Activated T-cell treated with anti-CD3 and anti-CD28 coated beads, Interleukin-2, amount 50 U/mL, for 24 hours (primary cell): ENCODE data around the gene OTP.
A peak's percentile ranks its signal among the peaks of the same experiment; 100 is the strongest.

Experiments used
- DNase-seq: peaks from one replicate; pipeline ENCODE4 v3.0.0-alpha.2; 2020
- H3K27ac Mint-ChIP-seq: 2 replicates; pipeline ENCODE4 v1.8.0; 2020; ENCODE audit warnings: mild to moderate bottlenecking, mixed read lengths
- H3K27me3 Mint-ChIP-seq: 2 replicates; pipeline ENCODE4 v1.8.0; 2020; ENCODE audit warnings: mixed read lengths
- H3K36me3 Mint-ChIP-seq: 2 replicates; pipeline ENCODE4 v1.8.0; 2020; ENCODE audit warnings: low read depth, mixed read lengths
- H3K4me1 Mint-ChIP-seq: 2 replicates; pipeline ENCODE4 v1.8.0; 2020; ENCODE audit warnings: low read depth, mixed read lengths
- H3K4me3 Mint-ChIP-seq: 2 replicates; pipeline ENCODE4 v1.8.0; 2020; ENCODE audit warnings: mild to moderate bottlenecking, moderate library complexity, mixed read lengths
- H3K9me3 Mint-ChIP-seq: 2 replicates; pipeline ENCODE4 v1.8.0; 2020; ENCODE audit warnings: mixed read lengths

OTP gene

DNA sequence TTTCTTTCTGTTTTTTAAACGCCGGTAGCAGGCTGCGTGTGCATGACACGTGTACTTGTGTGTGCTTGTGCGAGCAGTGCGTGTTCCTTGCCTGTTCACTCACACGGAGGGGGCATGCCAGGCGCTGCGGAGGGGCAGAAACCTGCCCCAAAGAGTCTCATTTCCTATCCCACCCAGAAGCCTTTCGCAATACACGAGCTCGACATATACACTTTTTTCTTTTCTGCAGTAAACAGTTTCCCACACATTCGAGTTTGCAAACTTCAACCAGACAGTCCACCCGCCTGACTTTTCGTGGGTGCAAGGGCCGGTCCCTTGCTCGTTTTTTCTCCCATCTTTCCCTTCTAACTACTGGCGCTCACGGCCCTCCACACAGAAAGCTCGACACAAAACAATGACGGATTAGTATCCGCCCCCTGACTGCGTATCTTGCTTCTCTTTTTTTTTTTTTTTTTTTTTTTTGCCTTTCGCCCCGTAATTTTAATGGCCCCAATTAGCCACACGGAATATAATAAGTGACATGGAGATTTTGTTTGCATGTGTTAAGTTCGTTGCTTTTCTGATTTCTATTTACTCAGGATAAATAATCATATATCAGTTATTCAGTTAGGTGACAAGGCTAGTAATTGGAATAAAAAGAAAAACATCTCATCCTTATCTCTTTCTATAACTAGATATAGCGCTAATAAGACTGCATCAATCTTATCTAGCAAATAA, 5.3 kb upstream of the OTP start:
- H3K27me3 Mint-ChIP-seq = peaks cover 96% of the 10 kb centered on the region
- H3K27ac Mint-ChIP-seq = no peak overlapping the region
- H3K36me3 Mint-ChIP-seq = no peaks in the 10 kb centered on the region
- H3K9me3 Mint-ChIP-seq = no peaks in the 10 kb centered on the region
- peak overlapping the region; percentile 46 for H3K4me3 Mint-ChIP-seq
- H3K4me1 Mint-ChIP-seq = peaks cover 25% of the 10 kb centered on the region
- DNase-seq = no peak

DNA sequence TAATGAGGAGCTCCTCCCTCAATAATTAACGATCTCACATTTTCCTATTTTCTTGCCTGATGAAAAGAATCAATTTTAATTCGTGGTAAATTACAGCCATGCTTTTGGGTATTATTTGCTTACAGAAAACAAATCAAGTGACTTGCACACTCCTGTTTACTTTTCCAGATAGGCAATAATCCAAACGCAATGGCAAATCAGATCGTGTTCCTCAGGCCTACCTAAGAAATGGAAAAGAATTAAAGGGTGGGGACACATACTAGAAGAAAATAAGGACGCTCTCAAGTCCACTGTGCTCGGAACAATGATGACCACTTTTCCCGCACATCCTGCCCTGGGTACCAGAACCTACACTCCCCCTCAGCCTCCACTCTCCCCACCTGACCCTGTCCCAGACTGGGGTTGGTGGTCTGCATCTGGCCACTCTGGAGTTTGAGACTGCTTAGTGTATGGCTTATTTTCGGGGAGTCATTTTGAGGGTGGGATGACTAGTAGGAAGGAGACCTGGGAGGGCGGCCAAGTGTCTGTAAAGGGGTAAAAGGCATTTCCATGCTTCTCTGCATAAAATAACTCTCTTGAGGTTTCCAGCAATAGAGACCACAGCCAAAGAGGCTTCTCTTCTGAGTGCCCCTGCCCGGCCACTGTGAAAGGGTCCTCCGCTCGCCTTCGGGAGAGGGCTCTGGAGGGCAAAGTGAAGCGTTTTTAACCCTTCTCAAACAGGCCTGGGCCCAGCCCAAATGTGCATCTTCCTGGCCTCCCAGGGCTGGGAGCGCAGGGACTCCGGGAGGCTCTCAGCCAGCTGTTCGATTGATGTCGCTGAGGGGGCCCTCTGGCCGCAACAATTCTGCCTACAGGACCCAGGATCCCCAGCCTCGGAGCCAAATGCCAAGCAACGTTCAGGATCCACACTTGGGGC, 4.5 kb upstream of the OTP start:
- Mint-ChIP-seq H3K27me3 (peaks cover 90% of the 10 kb centered on the region), H3K27ac (no peak overlapping the region), H3K4me1 (peaks cover 25% of the 10 kb centered on the region), H3K9me3 (no peaks in the 10 kb centered on the region), H3K36me3 (no peaks in the 10 kb centered on the region), H3K4me3 (peak overlapping the region; percentile 46)
- DNase-seq = no peak

DNA sequence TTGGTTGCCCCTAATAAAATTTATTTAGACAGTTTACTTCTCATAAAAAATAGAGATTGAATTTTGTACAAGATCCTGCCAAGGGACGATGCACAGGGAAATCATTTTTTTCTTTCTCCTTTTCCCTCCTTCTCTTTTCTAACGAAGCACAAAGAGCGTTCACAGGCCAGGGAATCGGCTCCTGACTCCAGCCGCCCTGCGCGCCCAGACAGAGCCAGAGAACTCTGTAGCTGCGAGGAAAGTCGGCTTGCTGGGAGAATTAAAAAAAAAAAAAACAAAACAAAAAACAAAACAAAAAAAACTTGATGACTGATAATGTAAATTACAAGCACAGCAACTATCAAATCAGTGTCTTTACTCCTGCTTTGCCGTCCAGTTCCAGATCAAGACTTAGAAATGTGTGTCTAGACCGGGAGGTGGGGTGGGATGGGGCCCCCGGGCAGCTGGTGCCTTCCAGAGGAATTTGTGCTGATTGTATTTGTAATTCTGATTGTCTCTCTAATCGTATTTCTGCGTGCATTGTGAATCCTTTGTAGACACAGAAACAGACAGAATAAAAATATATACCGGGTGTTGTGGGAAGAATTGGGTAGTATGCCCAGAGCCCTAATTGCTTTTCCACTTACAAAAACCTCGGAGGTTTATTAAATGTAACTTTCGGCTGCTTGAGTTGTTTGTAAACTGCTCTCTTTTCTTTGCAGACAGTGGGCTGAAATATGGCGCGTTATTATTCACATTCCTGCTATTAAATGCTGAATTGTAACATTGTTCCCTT, 3.6 kb upstream of the OTP start:
- H3K27me3 Mint-ChIP-seq = peaks cover 91% of the 10 kb centered on the region
- H3K27ac Mint-ChIP-seq = no peak overlapping the region
- H3K4me3 Mint-ChIP-seq = no peak overlapping the region
- H3K4me1 Mint-ChIP-seq = peaks cover 34% of the 10 kb centered on the region
- H3K36me3 Mint-ChIP-seq = no peaks in the 10 kb centered on the region
- no peak for DNase-seq
- H3K9me3 Mint-ChIP-seq = no peaks in the 10 kb centered on the region

DNA sequence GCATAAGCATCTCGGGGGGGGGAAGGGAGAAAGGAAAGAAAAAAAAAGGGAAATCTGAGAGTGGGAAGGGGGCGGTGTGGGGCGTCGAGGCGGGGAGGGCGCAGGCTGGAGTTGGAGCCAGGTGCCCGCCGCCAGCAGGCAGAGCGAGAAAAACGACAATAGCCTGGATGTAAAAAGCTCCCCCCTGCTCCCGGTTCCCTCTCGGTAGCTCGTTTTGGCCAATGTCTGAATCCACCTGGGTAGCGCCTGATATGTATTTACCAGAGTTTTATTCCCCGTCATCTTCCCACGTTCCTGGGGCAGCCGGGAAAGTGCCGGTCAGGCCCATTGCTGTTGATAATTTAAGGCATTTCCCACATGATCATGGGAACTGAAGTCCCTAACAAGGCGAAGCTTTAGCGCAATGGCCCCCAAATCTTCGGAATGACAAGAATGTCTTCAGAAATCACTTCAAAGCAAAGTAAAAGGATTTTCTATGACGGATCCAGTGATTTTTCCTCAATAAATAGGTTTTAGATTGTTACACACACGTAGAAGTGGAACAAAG, 3.0 kb upstream of the OTP start:
- Mint-ChIP-seq H3K4me1 (peaks cover 36% of the 10 kb centered on the region), H3K27ac (no peak overlapping the region), H3K9me3 (no peaks in the 10 kb centered on the region), H3K36me3 (no peaks in the 10 kb centered on the region), H3K4me3 (no peak overlapping the region), H3K27me3 (peaks cover 91% of the 10 kb centered on the region)
- no peak for DNase-seq

DNA sequence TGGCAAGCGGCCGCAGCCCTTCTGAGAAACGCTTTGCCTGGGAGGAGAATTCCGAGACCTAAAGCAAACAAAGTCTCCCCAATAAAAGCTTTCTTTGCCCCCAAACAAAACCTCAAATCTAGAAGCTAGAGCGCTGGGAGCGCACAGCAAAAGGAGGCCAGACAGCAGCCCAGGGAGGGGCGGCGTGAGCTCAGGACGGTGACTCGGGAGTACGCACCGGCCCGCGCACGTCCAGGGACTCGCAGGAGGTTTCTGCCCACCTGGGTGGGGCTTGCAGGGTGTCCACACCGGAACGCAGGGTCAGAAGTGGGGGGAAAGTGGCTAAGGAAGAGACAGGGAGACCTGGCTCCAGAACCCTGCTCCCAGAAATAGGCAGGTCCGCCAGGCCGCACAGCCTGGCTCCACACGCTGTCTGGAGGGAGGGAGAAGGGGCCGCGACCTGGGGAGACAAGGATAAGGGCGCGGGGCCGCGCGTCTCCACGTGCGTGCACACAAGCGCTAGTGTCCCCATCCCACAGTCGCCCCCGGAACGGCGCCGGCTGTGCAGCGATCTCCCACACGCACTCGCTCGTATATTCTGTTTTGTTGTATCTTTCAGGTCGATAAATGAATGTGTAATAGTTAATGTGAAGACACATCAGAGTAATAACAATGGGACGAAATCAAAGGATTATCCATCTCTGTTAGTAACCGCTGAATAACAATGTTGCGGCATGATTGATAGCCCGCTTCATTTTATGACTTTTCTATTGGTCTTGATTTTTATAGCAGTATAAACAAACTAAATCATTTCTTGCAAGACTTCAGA, 2.3 kb upstream of the OTP start:
- DNase-seq = no peak
- Mint-ChIP-seq H3K4me1 (peaks cover 37% of the 10 kb centered on the region), H3K36me3 (no peaks in the 10 kb centered on the region), H3K4me3 (no peak overlapping the region), H3K9me3 (peaks cover 3% of the 10 kb centered on the region), H3K27me3 (peaks cover 91% of the 10 kb centered on the region), H3K27ac (peak overlapping the region; percentile 34)

DNA sequence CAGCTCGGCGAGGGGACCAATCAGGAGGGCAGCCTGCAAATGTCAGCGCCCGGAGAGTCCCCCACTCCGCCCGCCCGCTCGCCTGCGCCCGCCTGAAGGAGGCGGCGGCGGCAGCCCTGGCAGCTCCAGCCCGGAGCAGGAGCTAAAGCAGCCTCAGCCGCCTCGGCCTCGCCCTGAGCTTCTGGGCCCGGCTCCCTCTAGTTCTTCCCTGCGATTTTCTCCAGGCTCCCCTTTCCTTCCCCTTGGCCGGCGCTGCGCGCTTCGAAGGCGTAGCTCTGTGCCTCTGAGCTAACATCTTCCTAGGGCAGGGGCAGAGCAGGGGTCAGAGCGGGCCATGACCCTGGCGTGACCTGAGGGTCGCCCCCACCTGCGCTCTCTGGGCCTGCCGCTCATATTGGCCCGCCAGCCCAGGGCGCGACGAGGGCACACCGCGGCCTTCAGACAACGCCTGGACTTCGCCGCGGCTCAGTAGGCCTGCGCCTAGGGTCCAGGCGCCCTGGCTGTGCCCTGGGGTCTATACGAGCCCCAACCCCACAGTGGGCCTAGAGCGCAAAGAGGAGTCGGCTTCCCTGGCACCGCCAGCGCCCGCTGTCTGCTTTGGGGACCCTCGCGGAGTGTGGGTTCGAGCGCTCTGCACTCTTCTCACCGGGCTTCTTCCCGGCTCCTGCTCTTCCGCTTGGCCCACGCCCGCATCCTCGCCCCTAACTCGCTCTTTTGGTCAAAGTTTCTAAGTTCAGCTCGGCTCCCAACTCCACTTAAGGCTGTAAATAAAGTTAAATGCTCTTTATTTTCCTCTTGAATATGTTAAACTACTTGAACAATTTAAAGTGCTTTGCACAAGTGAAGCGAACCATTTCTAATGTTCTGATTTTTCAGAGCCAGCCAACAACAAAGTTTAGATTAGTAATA, 504 bp upstream of the OTP start:
- Mint-ChIP-seq H3K36me3 (no peaks in the 10 kb centered on the region), H3K27me3 (peaks cover 85% of the 10 kb centered on the region), H3K4me3 (no peak overlapping the region), H3K27ac (peak overlapping the region; percentile 16), H3K9me3 (peaks cover 3% of the 10 kb centered on the region), H3K4me1 (peaks cover 27% of the 10 kb centered on the region)
- peak; percentile 38 for DNase-seq

DNA sequence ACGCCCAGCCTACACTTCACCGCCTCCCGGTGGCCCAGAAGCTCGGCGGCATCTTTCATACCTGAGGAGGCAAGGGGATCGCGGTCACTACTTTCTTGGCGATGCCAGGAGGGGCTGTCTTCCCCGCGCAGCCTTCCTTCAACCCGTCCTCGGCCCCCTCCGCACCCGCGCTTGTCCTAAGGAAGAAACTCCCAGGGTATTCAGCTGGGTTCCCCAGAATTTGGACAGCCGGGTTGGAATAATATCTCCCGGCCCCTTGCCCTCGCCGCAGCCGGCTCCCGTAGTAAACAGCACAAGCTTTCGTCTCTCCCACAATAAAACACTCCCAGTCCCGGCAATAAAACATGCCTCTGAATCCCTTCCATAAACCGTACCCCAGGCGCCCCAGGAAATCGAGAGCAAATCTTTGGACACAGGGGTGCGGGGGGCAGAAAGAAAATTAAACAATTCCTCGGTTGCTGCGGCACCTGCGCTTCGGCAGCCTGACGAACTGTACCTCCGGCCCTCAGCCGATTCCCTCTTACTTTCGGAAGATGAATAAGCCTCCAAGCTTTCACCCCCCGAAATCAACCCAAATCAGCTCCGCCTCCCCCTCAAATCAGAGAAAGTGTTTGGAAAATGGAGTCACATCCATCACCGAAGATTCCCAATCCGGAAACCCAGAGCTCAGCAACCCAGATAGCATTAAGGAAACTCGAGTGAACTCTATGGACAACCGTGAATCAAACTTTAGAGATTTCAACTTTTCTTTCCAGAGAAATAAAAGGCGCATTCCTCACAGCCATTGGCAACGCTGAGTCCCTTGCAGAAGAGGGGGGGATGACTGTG, 1.1 kb downstream of the OTP start:
- DNase-seq = no peak
- Mint-ChIP-seq H3K27me3 (peaks cover 85% of the 10 kb centered on the region), H3K4me3 (peak overlapping the region; percentile 53), H3K27ac (peak overlapping the region; percentile 74), H3K4me1 (peaks cover 20% of the 10 kb centered on the region), H3K9me3 (peaks cover 10% of the 10 kb centered on the region), H3K36me3 (no peaks in the 10 kb centered on the region)

DNA sequence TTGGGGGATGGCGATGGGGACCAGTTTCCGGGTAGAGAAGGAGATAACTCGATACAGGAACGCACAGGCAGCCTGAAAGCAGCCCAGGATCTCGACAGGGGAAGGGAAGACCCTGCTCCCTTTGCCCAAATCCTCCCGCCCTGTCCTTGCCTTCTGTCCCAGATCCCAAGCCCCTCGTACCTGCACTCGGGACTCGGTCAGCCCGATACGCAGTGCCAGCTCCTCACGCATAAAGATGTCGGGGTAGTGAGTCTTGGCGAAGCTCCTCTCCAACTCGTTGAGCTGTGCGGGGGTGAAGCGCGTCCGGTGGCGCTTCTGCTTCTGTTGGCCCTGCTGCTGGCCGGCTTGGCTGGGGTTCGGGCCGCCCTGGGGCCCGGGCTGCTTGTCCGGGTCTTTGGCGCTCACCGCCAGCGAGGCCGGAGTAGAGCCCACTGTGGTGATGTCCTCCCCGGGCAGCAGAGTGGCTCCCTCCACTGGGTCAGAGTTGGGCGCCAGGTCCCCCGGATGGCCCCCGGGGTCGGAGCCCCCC, 1.8 kb downstream of the OTP start:
- Mint-ChIP-seq H3K36me3 (no peaks in the 10 kb centered on the region), H3K9me3 (peaks cover 10% of the 10 kb centered on the region), H3K4me1 (peaks cover 20% of the 10 kb centered on the region), H3K27ac (peak overlapping the region; percentile 64), H3K27me3 (peaks cover 85% of the 10 kb centered on the region), H3K4me3 (no peak overlapping the region)
- no peak for DNase-seq

DNA sequence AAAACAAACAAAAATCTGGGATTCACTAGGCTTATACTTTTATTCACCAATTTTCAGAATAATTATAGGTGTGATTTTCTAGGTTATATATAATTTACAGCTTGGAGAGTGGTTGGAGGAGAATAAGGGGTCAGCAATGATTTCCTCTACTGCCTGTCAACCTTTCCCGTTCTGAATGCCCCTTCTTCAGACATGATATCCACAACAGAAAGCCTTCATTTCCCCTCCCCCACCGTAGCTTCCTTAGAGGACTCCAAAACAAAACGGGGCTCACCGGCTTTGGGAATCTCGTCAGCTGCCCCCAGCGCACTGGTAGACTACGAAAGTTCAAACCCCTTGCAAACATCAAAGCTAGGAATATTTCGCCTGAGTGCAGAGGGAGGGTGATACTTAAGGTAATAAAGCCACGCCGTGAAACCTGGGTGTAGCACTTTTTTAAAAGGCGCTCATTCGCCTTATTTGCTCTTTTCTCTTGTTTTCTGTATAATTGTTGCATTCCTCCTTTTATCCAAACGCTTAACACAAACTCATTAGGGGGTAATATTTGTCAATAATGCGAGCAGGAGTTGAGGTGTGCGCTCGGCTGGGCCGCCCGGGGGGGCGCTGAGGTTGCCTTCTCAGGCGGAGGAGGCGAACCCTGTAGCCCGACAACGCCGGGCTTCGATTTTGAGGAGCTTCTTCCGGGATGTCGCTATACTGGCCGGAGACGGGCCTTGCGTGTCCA, 2.4 kb downstream of the OTP start:
- Mint-ChIP-seq H3K27me3 (peaks cover 85% of the 10 kb centered on the region), H3K9me3 (peaks cover 10% of the 10 kb centered on the region), H3K4me3 (no peak overlapping the region), H3K36me3 (no peaks in the 10 kb centered on the region), H3K4me1 (peaks cover 22% of the 10 kb centered on the region), H3K27ac (peak overlapping the region; percentile 64)
- DNase-seq = no peak

DNA sequence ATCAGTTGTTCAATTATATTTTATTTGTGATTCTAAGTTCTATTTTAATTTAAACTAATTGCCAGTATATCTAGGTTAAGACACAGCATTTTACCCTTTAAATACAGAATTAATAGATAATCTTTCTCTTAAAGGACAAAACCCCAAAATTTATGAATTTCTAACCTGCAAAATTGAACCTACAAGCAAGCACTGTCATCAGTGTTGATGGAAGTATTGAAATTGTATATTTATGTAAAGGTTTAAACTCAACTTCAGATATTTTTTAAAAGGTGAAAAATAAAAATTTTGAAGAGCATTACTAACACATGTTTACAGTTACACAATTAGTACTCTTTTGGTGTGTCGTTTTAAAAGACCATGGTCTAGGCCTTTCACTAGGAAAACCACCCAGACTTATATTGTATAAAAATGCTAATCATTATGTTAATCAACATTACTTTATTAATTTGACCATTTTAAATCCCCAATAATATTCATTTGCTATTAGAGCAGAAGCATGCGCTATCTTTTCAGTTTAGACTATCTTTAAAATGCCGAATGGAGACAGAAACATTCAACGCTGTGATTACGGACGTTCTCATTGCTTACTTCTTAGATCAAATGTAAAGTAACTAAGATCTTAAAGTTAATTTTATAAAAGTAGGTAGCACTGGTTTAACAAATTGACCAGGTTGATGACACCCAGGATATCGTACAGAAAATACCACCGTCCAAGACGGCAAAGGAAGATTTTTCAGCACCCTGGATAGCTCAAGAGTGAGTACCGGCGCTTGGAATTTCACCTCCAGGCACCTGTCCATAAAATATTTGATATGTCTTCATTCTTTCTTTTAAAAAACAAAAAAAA, 3.2 kb downstream of the OTP start:
- H3K27me3 Mint-ChIP-seq = peaks cover 85% of the 10 kb centered on the region
- H3K4me1 Mint-ChIP-seq = peaks cover 23% of the 10 kb centered on the region
- H3K9me3 Mint-ChIP-seq = peaks cover 10% of the 10 kb centered on the region
- no peaks in the 10 kb centered on the region for H3K36me3 Mint-ChIP-seq
- no peak overlapping the region for H3K27ac Mint-ChIP-seq
- no peak overlapping the region for H3K4me3 Mint-ChIP-seq
- DNase-seq = no peak

DNA sequence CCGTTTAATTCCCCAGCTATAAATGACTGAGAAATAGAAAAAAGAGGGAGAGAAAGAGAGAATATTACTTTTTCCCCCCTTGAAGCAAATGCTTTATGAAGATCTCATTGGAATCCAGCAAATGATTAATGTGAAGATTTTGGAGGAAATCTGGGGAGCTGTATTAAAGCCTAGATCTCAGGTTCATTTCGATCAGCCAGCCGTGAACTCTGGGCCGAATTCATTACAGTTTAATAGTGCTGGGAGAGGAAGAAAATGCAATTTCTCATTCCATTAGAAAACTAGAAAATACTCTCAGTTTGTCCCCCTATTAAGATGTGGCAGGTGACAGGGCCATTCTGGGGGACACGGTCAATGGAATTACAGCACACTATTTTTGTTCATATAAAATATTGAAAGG, 4.8 kb downstream of the OTP start:
- H3K4me1 Mint-ChIP-seq = peaks cover 28% of the 10 kb centered on the region
- peaks cover 84% of the 10 kb centered on the region for H3K27me3 Mint-ChIP-seq
- no peak overlapping the region for H3K4me3 Mint-ChIP-seq
- DNase-seq = no peak
- no peaks in the 10 kb centered on the region for H3K36me3 Mint-ChIP-seq
- peaks cover 13% of the 10 kb centered on the region for H3K9me3 Mint-ChIP-seq
- no peak overlapping the region for H3K27ac Mint-ChIP-seq
